Liver (tissue), 3 donors: ENCODE results near the gene MGAT3.

Experiments
- EGR1 ChIP-seq, 2 donors: IDR thresholded peaks; 2 replicates each; pipeline ENCODE4 v1.6.1; 2016 to 2018; ENCODE audit warnings: antibody characterized with exemption in 2 of 2, low read depth in 2 of 2
- RXRA ChIP-seq, 2 donors: IDR thresholded peaks; 2 replicates each; pipeline ENCODE4 v1.6.1; 2017 to 2018; ENCODE audit warnings: antibody characterized with exemption in 2 of 2, mild to moderate bottlenecking in 1 of 2
- TF ChIP-seq, protein P1 (sequence below): IDR thresholded peaks from 2 replicates; pipeline ENCODE4 v1.6.1; 2016; ENCODE audit warnings: antibody characterized with exemption
- TF ChIP-seq, protein P2 (sequence below): fragments of 150-350 bp; IDR thresholded peaks from 2 replicates; pipeline ENCODE4 v1.5.1; 2017; ENCODE audit warnings: improper control_type of control experiment, low read depth, low read length; ENCODE audit not compliant: missing input control
- donor health status: healthy.
- donor health status: healthy.

DNA sequence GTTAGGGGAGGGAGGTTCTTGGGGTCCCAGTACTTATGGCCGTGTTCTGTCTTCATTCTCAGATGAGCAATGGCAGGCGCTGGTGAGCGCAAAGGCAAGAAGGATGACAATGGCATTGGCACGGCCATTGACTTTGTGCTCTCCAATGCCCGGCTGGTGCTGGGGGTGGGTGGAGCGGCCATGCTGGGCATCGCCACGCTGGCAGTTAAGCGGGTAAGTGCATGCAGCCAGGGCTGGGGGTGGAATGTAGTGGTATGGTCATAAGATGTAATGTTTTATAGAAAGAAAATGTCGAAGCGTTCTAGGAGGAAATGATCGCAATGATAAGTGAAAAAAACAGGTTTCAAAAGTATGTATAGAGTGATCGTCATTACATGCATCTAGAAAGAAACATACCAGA is 54.4 kb downstream of the MGAT3 start:
- TF ChIP-seq, protein P1, sequence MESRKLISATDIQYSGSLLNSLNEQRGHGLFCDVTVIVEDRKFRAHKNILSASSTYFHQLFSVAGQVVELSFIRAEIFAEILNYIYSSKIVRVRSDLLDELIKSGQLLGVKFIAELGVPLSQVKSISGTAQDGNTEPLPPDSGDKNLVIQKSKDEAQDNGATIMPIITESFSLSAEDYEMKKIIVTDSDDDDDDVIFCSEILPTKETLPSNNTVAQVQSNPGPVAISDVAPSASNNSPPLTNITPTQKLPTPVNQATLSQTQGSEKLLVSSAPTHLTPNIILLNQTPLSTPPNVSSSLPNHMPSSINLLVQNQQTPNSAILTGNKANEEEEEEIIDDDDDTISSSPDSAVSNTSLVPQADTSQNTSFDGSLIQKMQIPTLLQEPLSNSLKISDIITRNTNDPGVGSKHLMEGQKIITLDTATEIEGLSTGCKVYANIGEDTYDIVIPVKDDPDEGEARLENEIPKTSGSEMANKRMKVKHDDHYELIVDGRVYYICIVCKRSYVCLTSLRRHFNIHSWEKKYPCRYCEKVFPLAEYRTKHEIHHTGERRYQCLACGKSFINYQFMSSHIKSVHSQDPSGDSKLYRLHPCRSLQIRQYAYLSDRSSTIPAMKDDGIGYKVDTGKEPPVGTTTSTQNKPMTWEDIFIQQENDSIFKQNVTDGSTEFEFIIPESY = no peak
- TF ChIP-seq EGR1 (IDR thresholded peaks at IDR 0.05; ENCODE audit: low read depth in 2 of 2) = no peak
- TF ChIP-seq, protein P2, sequence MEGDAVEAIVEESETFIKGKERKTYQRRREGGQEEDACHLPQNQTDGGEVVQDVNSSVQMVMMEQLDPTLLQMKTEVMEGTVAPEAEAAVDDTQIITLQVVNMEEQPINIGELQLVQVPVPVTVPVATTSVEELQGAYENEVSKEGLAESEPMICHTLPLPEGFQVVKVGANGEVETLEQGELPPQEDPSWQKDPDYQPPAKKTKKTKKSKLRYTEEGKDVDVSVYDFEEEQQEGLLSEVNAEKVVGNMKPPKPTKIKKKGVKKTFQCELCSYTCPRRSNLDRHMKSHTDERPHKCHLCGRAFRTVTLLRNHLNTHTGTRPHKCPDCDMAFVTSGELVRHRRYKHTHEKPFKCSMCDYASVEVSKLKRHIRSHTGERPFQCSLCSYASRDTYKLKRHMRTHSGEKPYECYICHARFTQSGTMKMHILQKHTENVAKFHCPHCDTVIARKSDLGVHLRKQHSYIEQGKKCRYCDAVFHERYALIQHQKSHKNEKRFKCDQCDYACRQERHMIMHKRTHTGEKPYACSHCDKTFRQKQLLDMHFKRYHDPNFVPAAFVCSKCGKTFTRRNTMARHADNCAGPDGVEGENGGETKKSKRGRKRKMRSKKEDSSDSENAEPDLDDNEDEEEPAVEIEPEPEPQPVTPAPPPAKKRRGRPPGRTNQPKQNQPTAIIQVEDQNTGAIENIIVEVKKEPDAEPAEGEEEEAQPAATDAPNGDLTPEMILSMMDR = no peak
- no peak for TF ChIP-seq RXRA (IDR thresholded peaks at IDR 0.05)
